Uterus (tissue), 4 donors: ENCODE data around the gene PANK4. TPM values are rescaled to one million over a fixed set of nuclear protein-coding genes. Genes with fewer than 3 reads are reported as not detected.

Experiments used
- DNase-seq, 2 donors: peaks; one replicate each; pipeline ENCODE4 v3.0.0-alpha.2; 2019 to 2020
- H3K27ac ChIP-seq, 2 donors: fragments of 200-600 bp; sonication (generic); 1 replicate in 1 of 2; 2 replicates in 1 of 2; pipeline ENCODE4 v1.5.1; 2016 to 2018
- H3K27me3 ChIP-seq, 2 donors: fragments of 200-600 bp; sonication (generic); one replicate each; pipeline ENCODE4 v1.5.1; 2018 to 2019; ENCODE audit warnings: control low read depth in 1 of 2
- H3K36me3 ChIP-seq, 2 donors: fragments of 200-600 bp; sonication (generic); one replicate each; pipeline ENCODE4 v1.5.1; 2019; ENCODE audit warnings: control low read depth in 1 of 2
- H3K4me1 ChIP-seq, 2 donors: fragments of 200-600 bp; sonication (generic); one replicate each; pipeline ENCODE4 v1.5.1; 2018 to 2019; ENCODE audit warnings: control low read depth in 1 of 2
- H3K4me3 ChIP-seq, 2 donors: fragments of 200-600 bp; sonication (generic); 1 replicate in 1 of 2; 2 replicates in 1 of 2; pipeline ENCODE4 v1.5.1; 2018 to 2019; ENCODE audit warnings: mild to moderate bottlenecking in 1 of 2
- H3K9me3 ChIP-seq, 2 donors: fragments of 200-600 bp; sonication (generic); one replicate each; pipeline ENCODE4 v1.5.1; 2019; ENCODE audit warnings: control low read depth in 1 of 2
- POLR2A ChIP-seq, 2 donors: fragments of 450-650 bp; IDR thresholded peaks; one replicate each; pipeline ENCODE4 v1.6.1; 2016; ENCODE audit warnings: antibody characterized with exemption in 2 of 2, mild to moderate bottlenecking in 1 of 2, moderate library complexity in 1 of 2
- intact Hi-C: fragments of 100-400 bp; cut with DNase I; formaldehyde crosslinking; loops from one replicate; pipeline ENCODE4 v1.15.1; 2023; ENCODE audit warnings: low total_unique reads
- total RNA-seq, 4 donors: library from RNA; depleted of rRNA in 3 of 4; stranded (reverse); fragments of >200 nt in 3 of 4; gene quantifications; one replicate each; pipeline versions ENCODE4 v1.1.0 to v1.2.4, GENCODE V29; 2014 to 2023
- TF ChIP-seq, protein P1 (sequence below), 4 experiments: fragments of 200-600 bp in 2 of 4; fragments of 450-650 bp in 2 of 4; sonication (generic) in 2 of 4; IDR thresholded peaks; one replicate each; pipeline ENCODE4 v1.5.1; 2016 to 2019; ENCODE audit warnings: antibody characterized with exemption in 4 of 4, mild to moderate bottlenecking in 2 of 4, moderate library complexity in 1 of 4
- donor health status: DM: yes; HTN: yes; CAD: no.

PANK4 gene
- total RNA-seq, 4 donors from 2014 or later = 29.2 to 43.9 (median 33.6) TPM

DNA sequence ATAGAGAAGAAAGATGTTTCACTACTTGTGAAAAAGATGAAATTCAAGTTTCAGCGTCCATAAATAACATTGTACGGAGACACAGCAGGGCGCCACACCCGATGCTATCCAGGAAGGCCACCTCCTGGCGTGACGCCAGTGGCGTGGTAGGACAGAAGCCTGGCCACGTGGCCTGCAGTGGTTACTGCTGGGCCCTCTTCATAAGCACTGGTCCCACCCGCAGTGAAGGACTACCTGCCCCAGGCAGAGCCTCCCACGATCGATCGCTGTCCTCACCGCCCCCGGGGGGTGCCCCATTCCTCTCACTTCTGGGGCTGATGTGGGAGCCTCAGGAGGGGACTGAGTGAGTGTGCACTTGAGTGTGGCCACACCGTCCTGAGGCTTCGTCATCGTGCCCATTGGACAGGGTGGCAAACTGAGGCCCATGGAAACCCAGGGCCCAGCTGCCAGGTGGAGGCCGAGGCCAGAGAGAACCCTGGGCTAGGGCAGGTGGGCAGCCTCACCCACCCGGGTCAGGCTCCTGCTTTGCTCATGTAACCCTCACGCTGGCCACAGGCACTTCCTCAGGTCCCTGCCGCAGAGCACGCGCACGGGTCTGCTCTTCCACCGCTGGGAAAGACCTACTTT, 15.3 kb upstream of the PANK4 start:
- Histone ChIP-seq H3K27me3 (no peaks in the 10 kb centered on the region), H3K4me3 (no peak overlapping the region), H3K4me1 (peaks cover 0 to 7% of the 10 kb centered on the region in 2 donors), H3K9me3 (no peaks in the 10 kb centered on the region), H3K27ac (no peak overlapping the region), H3K36me3 (no peaks in the 10 kb centered on the region)
- intact Hi-C loops = no loop called here
- no peak for DNase-seq
- TF ChIP-seq, protein P1, sequence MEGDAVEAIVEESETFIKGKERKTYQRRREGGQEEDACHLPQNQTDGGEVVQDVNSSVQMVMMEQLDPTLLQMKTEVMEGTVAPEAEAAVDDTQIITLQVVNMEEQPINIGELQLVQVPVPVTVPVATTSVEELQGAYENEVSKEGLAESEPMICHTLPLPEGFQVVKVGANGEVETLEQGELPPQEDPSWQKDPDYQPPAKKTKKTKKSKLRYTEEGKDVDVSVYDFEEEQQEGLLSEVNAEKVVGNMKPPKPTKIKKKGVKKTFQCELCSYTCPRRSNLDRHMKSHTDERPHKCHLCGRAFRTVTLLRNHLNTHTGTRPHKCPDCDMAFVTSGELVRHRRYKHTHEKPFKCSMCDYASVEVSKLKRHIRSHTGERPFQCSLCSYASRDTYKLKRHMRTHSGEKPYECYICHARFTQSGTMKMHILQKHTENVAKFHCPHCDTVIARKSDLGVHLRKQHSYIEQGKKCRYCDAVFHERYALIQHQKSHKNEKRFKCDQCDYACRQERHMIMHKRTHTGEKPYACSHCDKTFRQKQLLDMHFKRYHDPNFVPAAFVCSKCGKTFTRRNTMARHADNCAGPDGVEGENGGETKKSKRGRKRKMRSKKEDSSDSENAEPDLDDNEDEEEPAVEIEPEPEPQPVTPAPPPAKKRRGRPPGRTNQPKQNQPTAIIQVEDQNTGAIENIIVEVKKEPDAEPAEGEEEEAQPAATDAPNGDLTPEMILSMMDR (IDR thresholded peaks at IDR 0.05) = no peak
- TF ChIP-seq POLR2A (IDR thresholded peaks at IDR 0.05) = no peak

DNA sequence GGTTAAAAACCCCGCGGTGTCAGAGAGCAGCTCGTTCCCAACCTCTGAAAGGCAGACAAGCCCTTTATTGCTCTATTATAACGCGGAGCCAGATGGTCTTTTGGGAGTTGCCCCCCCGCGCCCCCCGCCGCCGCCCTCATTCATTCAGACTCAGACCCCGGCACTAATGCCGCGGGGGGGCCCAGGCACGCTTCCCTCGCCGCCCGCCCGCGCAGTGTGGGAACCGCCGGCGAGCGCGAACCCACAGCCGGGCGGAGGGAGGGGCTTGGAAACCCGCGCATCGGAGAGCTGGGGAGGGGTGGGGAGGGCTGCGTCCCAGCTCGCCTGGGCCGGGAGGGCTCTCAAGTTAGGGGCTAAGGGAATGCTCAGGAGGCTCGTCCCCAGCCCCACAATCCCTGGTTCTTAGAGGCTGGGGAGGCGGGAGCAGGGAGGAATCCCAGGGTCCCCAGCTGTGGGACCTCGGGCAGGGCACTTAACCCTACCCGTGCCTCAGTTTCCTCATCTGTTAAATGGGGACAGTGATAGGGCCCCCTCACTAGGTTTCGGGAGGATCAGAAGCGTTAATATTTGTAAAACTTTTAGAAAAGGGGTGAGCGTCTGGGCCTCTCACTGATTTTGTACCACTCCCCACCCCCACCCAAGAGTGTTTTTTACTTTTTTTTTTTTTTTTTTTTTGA, 14.6 kb upstream of the PANK4 start:
- intact Hi-C loops = no loop called here
- no peaks in the 10 kb centered on the region for H3K36me3 ChIP-seq
- no peak for DNase-seq
- no peaks in the 10 kb centered on the region for H3K27me3 ChIP-seq
- peaks cover 0 to 5% of the 10 kb centered on the region in 2 donors for H3K4me1 ChIP-seq
- TF ChIP-seq POLR2A (IDR thresholded peaks at IDR 0.05) = no peak
- TF ChIP-seq, protein P1 (IDR thresholded peaks at IDR 0.05) = no peak
- no peak overlapping the region for H3K4me3 ChIP-seq
- H3K9me3 ChIP-seq = no peaks in the 10 kb centered on the region
- no peak overlapping the region for H3K27ac ChIP-seq

DNA sequence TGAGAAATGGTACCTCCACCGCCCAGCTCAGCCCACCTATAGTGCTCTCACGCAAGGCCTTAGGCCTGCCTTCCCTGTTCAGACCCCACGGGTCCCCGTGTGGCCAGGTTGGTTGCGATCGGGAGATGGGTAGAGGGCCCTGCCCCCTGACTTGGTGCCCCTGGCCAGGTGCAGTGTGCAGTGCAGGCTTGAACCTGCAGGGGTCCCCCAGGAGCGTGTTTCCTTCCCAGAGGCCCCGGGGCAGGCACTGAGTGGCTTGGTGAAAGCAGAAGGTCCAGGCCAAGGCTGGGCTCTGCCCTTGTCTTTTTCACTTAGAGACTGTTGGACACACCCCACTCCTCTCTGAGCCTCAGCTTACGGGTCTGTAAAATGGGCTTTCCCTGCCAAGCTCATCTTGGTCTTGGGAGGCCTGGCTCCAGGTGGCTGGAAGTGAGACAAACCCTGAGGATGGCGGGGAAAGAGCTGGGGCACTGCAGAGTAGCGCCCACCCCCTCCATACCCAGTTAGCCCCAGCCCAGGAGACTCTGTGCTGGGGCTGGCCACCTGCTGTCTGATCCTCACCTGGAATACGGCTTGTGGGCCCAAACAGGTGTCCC, 13.0 kb upstream of the PANK4 start:
- TF ChIP-seq, protein P1 (IDR thresholded peaks at IDR 0.05) = no peak
- no peak for TF ChIP-seq POLR2A (IDR thresholded peaks at IDR 0.05)
- H3K27me3 ChIP-seq = peaks cover 0 to 7% of the 10 kb centered on the region in 2 donors
- H3K4me1 ChIP-seq = peaks cover 0 to 5% of the 10 kb centered on the region in 2 donors
- intact Hi-C loops = no loop called here
- H3K4me3 ChIP-seq = no peak overlapping the region
- H3K27ac ChIP-seq = no peak overlapping the region
- no peaks in the 10 kb centered on the region for H3K9me3 ChIP-seq
- no peaks in the 10 kb centered on the region for H3K36me3 ChIP-seq
- no peak for DNase-seq

DNA sequence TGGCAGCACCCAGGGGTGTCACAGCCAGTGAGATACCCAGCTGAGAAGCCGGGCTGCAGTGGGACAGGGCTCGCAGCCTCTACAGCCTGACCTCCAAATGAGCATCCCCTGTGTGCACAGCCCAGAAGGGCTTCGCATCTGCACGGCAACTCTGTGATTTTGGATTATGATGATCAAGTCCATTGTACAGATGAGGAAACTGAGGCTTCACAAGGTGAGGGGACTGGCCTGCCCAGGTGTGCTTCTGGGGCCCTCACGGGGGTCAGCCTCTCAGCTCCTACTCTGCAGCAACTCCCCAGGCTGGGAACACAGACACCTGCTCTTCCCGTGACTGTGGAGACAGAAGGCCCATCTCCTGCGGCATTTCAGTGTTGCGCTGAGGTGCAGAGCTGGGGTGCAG, 12.5 kb upstream of the PANK4 start:
- Histone ChIP-seq H3K4me3 (no peak overlapping the region), H3K36me3 (no peaks in the 10 kb centered on the region), H3K27me3 (peaks cover 0 to 7% of the 10 kb centered on the region in 2 donors), H3K27ac (no peak overlapping the region), H3K9me3 (no peaks in the 10 kb centered on the region), H3K4me1 (peaks cover 0 to 5% of the 10 kb centered on the region in 2 donors)
- DNase-seq = no peak
- intact Hi-C loops = no loop called here
- no peak for TF ChIP-seq POLR2A (IDR thresholded peaks at IDR 0.05)
- TF ChIP-seq, protein P1 (IDR thresholded peaks at IDR 0.05) = no peak

DNA sequence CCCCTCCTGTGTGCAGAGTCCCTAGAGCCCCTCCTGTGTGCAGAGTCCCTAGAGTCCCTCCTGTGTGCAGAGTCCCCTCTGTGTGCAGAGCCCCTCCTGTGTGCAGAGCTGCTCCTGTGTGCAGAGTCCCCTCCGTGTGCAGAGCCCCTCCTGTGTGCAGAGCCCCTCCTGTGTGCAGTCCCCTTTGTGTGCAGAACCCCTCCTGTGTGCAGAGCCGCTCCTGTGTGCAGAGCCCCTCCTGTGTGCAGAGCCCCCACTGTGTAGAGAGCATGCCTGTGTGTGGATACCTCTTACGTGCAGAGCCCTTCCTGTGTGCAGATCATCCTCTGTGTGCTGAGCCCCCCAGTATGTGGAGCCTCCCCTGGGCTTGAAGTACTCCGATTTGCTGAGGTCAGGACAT, 12.0 kb upstream of the PANK4 start:
- TF ChIP-seq, protein P1 (IDR thresholded peaks at IDR 0.05) = no peak
- no peak for TF ChIP-seq POLR2A (IDR thresholded peaks at IDR 0.05)
- no peak for DNase-seq
- Histone ChIP-seq H3K27me3 (peaks cover 0 to 9% of the 10 kb centered on the region in 2 donors), H3K4me1 (peaks cover 0 to 5% of the 10 kb centered on the region in 2 donors), H3K9me3 (no peaks in the 10 kb centered on the region), H3K27ac (no peak overlapping the region), H3K4me3 (no peak overlapping the region), H3K36me3 (no peaks in the 10 kb centered on the region)
- intact Hi-C loops = no loop called here
